Measurements from ENCODE around the gene TBCK. TPM values are rescaled to one million over a fixed set of nuclear protein-coding genes. Genes with fewer than 3 reads are reported as not detected.

Gene TBCK
- total and polyA plus RNA-seq, 2 experiments from 2014 or later = 13.9 to 28.9 TPM

- TF ChIP-seq CTCF (conservative IDR thresholded peaks at IDR 0.05; ENCODE audit: low read depth in 2 of 2) = no peak
- no peak for TF ChIP-seq STAT1 (IDR thresholded peaks at IDR 0.05; ENCODE audit: unreplicated experiment)
- TF ChIP-seq JUNB (IDR thresholded peaks at IDR 0.05; ENCODE audit: unreplicated experiment) = no peak
Measured at GRCh38 chr4:106269711-106270110, 46.3 kb downstream of the TBCK start (continued).

GRCh38 chr4:106268786-106269185 lies 47.2 kb downstream of the TBCK start:
- DNase-seq (ENCODE audit: low spot score) (no peak), ATAC-seq (no peak)
- no peaks in the 10 kb centered on the region; the same call in 1 of the 2 replicates for H3K79me2 ChIP-seq (replicated peaks; ENCODE audit: insufficient read depth)
- H4K20me1 ChIP-seq (replicated peaks; ENCODE audit: insufficient read depth) = no peaks in the 10 kb centered on the region
- H3K27ac ChIP-seq (ENCODE audit: low read depth) = no peak overlapping the region
- H3K4me1 ChIP-seq (ENCODE audit: insufficient read depth) = peaks cover 10% of the 10 kb centered on the region; the same call in 1 of the 2 replicates
- Mint-ChIP-seq H3K27me3 (ENCODE audit: insufficient read depth, low read depth, poor library complexity) (no peaks in the 10 kb centered on the region), H3K36me3 (ENCODE audit: low read depth) (no peaks in the 10 kb centered on the region), H3K27ac (no peak overlapping the region; the same call in 1 of the 2 replicates), H3K9me3 (no peaks in the 10 kb centered on the region), H3K4me3 (no peak overlapping the region), H3K4me1 (peaks cover 7% of the 10 kb centered on the region)
- no peaks in the 10 kb centered on the region for H3K9me2 ChIP-seq (ENCODE audit: insufficient read depth)
- H3K36me3 ChIP-seq (ENCODE audit: insufficient read depth) = no peaks in the 10 kb centered on the region
- H3K4me3 ChIP-seq = no peak overlapping the region
- H2AFZ ChIP-seq = no peak overlapping the region
- H3K27me3 ChIP-seq (ENCODE audit: insufficient read depth) = no peaks in the 10 kb centered on the region
- no peak overlapping the region for H3K4me2 ChIP-seq
- TF ChIP-seq POLR2AphosphoS5 (IDR thresholded peaks at IDR 0.05; ENCODE audit: low read depth) (no peak), ZNF462 (CRISPR knock-in tag; IDR thresholded peaks at IDR 0.05) (no peak), EZH2 (IDR thresholded peaks at IDR 0.05; ENCODE audit: low read depth, unreplicated experiment) (no peak), ZNF331 (CRISPR knock-in tag; IDR thresholded peaks at IDR 0.05; ENCODE audit: low read depth) (no peak)
- no peaks in the 10 kb centered on the region for H3F3A ChIP-seq (replicated peaks; ENCODE audit: low read depth)

Measured in GM23338 (cell line).